NCI-H2227 (cell line): ENCODE results near the gene JPH3.
"Not testable (repeated sequence)": the region's sequence is repeated elsewhere in the genome, so short reads cannot be mapped to it uniquely, and the experiment has no call there.

Source experiments
- DNase-seq: peaks from one replicate; lab custom pipeline; 2025; ENCODE audit not compliant: unreplicated experiment; lab: John Stamatoyannopoulos, UW

The JPH3 gene

DNA sequence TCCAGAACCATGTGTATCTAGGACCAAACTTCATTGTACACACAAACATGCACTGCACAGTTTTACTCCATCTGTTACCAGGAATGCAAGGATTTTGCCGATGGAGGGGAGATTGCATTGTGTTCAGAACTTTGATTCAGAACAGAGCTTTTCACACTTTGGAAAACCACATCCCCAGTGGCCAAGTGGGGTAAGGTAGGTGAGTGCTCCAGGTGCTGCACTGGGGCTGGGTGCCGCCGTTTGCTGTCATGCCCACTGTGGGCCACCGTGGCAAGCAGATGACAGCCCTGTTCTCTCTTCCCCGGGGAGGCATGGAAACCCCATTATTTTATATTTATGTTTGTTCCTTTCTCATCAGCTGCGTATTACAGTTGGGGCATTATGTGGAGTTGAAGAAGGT, 29.3 kb upstream of the JPH3 start:
- DNase-seq, result no peak

DNA sequence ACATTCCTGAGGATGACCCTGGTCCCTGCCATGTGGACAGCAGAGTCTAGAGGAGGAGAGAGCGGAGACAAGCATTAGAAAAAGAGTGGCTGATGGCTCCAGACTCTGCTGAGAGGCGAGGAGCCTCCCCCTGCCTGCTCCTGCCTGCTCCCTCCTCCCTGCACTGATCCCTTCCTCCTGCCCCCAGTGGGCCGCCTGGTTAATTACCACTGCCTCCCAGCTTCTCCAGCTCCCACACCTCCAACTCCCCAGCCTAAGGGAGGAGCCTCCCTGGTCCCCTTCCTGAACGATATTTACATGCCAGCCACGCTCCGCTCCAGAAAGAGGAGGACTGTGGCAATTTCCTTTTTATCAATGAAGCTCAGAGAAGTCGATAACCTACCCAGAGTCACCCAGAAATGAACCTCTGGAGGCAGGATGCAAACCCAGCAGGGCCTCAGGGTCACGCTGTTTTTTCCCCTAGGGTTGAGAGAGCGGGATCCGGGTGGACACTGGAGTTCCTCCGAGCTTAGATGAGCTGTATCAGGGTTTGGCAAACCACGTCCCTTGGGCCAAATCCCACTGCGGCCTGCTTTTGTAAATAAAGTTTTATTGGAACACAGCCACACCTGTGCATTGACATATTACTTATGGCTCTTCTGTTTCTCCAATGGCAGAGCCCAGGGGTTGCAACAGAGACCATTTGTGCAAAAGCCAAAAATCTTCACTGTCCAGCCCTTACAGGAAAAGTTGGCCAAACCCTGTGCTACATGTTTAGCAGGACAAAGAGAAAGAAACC, 27.1 kb upstream of the JPH3 start:
- DNase-seq, result peak; percentile 22

DNA sequence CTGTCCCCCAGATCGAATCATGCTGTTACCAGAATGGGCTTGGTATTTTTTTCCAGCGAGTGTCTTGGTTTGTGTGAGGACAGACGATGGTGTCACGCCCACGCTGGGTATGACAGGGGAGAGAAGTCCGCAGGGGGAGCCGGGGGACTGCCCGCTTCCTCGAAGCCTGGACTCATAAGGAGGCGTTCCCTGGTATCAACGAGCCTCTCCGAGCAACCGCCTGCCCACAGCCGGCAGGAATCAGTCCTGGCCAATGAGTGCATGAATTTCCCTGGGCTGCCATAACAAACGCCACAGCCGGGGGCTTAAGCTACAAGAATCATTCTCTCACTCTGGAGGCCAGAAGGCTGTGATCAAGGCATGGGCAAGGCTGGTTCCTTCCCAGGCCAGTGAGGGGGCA, 26.1 kb upstream of the JPH3 start:
- DNase-seq, result peak; percentile 8

DNA sequence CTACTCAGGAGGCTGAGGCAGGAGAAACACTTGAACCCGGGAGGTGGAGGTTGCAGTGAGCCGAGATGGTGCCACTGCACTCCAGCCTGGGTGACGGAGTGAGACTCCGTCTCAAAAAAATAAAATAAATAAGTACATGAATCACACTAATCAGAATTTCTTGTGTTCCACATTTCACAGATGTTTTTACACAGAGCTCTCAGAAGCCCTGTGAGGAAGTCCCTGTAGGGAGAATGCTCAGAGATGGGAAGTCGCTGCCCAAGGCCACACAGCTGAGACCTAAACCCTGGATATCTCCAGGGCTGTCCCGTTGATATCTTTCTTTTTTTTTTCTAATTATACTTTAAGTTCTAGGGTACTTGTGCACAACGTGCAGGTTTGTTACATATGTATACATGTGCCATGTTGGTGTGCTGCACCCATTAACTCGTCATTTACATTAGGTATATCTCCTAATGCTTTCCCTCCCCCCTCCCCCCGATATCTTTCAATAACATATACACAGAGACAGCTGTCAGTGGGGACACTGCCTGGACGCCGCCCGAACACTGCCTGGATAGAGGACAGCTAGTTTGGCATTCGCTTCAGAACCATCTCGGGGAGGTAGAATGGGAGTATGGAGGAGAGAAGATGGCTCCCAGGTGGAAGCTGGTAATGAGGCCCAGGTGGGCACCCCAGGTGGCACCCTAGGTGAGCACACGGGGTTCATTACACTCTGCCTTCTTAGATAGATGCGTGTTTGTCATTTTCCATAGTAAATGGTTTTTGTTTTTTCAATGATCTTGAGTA, 24.0 kb upstream of the JPH3 start:
- DNase-seq, result not testable (repeated sequence)

DNA sequence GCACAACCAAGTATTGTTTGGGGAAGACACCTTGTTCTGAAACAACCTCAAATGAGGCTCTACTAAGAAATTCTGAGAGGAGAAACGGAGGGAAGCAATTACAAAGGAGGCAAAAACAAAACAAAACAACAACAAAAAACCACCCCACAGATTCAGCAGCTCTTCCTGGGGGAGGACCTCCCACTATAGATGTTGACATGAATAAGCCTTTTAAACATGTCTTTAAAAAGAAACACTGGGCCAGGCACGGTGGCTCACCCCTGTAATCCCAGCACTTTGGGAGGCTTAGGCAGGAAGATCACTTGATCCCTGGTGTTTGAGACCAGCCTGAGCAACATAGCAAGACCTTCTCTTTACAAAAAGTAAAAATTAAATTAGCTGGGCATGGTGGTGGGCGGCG, 22.6 kb upstream of the JPH3 start:
- no peak for DNase-seq

DNA sequence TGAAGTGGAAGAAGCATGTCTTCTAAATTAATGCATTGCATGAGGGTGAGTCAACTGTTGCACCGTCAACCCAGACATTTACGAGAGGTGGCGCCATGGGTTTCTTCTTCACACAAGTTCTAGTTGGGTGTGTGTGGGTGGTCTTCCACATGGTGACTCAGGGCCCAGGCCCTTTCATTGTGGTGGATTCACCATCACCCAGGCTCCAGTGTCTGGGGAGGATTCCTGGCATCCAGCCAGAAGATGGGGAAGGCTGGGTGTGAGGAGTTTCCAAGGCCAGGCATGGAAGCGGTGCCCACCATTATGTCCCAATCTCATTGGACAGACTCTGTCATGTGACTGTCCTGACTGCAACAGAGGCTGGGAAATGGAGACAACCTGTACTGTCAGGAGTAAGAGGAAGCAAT, 21.4 kb upstream of the JPH3 start:
- no peak for DNase-seq

DNA sequence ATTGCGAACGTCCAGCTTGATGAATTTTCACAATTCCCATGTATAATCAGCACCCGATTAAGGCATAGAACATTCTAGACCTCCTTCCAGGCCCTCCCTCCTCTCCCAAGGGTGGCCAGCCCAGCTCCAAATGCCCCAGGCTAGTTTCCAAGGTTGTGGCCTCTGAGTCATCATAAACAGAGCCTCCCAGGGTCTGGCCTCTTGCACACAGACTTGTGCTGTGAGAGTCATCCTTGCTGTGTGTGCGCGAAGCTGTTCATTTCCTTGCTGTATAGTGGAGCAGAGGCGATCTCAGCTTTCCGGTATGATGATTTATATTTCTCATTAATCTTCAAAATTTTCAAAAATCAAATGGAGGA, 20.5 kb upstream of the JPH3 start:
- no peak for DNase-seq

DNA sequence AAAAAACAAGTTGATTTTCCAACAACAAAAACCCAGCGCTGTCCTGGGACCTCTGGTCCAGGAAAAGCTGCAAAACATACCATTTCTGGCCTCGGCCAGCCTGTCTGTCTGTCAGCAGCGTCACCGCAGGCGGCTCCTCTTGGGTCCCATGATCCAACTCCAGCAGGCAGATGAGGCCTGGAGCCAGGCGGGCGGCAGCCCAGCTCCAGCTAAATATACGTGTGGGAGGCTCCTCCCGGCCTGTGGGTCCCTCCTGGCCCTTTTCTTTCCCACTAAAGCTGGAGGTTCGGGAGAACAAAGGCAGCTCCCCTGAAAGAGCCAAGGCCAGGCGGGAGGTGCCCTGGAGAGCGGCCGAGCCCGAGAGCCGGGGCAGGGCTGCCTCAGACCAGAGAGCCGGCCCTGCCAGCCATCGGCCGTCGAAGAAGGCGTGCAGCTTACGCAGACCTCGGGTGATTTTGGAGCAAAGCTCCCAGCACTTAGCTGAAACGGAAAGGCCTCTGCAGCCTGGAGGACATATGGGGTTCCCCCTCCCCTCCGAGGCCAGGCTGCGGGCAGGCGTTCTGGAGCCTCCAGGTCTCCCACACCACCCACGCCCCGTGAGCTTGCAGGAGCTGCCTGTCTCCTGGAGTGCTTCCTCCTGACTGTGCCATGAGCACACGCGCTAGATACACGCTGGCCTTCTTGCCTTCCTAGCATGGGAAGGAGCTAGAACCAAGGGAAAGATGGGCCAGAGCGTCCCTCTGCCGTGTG, 19.9 kb upstream of the JPH3 start:
- DNase-seq, result peak; percentile 6

DNA sequence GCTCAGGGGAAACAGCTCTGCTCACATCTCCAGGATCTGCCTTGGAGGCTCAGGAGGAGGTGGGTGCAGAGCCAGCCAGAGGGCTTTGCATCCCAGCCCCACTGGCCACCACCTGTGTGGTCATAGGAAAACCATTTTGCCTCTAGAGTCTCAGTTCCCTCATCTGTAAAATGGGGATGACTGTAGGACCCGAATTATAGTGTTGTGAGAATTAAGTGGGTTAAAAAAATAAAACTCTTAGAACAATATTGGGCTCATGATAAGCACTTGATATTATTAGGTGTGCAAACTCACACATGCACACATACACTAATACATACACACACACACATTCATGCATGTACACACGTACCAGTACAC, 19.4 kb upstream of the JPH3 start:
- DNase-seq, result no peak

DNA sequence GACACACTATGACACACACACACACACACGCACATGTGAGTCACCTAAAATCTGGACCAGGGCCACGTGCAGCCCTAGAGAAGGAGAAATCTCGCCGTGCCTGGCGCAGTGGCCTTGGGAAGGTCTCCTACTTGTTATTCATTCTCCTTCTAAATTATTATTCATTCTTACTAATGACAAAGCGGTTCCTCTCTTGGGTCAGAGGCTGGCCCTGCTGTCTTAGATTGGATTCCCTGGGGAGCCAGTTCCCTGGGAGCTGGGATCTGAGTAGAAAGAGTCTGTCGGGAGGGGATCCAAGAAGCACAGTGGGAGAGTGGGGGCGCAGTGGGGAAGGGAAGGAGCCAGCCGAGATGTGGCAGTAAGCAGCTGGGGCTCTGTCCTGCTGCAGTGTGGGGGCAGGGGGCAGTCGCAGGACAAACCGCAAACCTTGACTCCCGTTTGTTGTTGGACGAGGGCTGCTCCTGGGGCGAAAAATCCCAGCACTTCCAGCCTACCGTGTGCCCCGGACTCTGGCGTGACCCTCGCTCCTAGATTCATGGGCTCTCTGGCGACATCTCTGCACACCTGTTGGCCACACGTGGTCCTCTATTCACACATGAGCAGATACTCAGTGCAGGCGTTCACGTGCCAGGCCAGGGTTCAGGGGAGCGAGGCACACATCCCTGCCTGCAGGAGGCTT, 18.7 kb upstream of the JPH3 start:
- DNase-seq, result no peak

DNA sequence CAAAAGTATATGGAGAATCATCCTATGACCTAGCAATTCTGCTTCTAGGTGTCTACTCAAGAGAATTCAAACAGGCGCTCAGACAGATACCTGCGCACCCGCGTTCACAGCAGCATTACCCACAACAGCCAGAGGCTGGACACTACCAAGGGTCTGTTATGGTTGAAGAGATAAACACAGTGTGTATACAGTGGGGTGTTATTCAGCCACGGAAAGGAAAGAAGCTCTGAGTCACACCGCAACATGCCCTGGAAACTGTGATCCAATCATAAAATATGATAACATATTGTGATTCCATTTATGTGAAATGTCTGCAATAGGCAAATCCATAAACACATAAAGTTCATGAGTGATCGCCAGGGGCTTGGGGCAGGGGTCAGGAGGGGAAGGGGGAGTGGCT, 18.0 kb upstream of the JPH3 start:
- DNase-seq, result no peak

DNA sequence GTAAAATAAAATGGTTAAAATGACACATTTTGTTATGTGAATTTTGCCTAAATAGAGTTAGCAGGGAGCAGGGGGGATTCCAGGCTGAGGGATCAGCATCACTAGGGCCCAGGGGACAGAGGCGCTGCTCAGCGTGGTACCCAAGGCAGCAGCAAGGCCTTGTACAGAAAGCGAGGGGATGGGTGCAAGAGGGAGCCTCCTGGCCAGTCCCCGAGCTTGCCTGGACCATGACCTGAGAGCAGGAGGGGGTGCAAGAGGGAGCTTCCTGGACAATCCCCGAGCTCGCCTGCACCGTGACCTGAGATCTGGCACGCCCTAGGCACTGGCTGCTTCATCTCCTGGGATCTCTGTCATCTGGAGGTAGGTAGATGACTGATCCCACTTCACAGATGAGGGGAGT, 17.3 kb upstream of the JPH3 start:
- DNase-seq, result no peak

DNA sequence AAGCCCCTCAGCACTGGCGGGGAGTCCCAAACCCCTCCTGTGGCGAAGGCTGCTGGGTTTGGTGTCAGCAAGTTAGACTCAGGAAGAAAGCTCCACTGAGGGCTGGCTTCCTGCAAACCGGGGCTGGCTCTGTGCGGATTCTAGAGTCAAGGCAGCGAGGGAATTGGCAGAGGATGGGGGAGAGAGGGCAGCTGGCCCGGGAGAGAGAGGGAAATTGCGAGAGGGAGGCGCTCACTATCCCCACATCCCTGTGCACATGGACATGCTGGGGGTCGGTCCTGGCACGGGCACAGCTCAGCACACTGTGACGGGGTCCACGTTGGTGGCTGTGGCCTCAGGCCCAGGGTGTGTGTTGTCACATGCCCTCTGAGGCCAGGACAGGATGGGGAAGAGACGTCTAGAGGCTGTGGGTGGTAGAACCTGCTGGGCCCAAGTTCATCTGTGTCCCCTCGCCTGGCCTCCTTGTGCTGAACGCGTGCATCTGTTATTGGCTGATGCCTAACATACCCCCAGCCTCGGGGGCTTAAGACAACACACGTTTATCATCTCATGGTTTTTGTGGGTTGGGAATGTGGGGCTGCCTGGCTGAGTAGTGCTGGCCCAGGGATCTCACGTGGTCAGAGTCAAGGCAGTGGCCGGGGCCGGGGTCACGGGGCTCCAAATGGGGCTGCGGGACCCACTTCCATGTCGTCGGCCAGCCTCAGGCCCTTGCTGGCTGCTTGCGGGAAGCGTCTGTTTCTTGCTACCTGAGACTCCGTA, 16.7 kb upstream of the JPH3 start:
- no peak for DNase-seq

DNA sequence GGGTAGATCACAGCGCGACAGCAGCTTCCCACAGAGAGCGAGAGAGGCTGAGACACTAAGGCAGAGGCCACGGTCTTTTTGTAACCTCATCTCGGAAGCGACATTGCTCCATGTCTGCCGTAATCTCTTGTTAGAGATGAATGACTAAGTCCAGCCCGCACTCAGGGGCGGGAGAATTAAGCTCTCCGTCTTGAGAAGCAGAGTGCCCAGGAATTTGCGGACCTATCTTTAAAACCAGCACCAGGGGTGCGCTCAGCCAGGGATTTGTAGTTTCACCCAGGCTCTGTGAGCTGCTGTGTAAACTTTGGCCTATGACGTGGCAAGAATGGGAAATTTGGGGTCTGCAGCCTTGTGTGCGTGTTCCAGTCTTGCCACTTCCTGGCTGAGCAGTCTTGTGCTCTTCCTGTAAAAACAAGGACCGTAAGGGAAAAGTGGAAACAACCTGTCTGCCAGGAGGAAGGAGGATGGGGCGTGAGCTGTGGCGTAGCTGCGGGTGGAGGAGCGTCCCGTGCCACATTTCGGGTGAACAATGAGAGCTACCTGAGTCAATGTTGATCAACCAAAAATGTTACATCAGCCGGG, 16.0 kb upstream of the JPH3 start:
- no peak for DNase-seq

DNA sequence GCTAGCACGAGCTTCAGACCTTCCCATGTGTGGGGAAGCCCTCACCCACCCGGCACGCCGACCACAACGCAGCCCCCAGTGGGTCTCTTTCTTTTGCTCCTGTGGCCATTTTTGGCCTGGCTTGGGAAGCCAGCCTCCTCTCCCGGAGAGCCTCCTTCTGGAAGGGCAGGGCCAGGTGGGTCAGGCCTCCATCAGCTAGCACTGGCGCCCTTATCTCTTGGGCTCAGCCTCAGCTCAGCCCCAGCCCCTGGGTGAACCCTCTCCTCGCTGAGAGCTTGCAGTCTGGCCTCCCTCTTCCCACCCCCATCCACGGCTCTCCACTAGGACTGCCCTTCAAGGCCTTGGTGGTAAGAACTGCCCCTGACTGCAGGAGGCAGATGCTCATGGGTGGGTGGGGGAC, 14.7 kb upstream of the JPH3 start:
- no peak for DNase-seq

DNA sequence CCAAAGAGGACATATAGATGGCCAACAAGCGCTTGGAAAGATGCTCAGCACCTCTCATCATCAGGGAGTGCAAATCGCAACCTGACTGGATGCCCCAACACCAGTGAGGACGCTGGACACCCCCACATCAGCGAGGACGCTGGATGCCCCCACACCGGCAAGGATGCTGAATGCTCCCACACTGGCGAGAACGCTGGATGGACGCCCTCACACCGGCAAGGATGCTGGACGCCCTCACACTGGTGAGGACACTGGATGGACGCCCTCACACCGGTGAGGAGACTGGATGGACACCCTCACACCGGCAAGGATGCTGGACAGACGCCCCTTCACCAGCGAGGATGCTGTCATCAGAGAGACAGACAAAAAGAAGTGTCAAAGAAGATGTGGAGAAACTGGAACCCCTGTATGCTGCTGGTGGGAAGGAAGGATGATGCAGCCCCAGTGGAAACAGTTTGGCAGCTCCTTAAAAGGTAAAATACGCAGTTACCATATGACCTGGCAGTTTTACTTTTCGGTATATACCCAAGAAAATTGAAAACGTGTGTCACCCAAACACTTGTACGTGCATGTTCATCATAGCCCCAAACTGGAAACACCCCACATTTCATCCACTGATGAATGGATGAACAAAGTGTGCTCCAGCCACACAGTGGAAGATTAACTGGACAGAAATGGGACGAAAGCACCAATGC, 10.1 kb upstream of the JPH3 start:
- no peak for DNase-seq

DNA sequence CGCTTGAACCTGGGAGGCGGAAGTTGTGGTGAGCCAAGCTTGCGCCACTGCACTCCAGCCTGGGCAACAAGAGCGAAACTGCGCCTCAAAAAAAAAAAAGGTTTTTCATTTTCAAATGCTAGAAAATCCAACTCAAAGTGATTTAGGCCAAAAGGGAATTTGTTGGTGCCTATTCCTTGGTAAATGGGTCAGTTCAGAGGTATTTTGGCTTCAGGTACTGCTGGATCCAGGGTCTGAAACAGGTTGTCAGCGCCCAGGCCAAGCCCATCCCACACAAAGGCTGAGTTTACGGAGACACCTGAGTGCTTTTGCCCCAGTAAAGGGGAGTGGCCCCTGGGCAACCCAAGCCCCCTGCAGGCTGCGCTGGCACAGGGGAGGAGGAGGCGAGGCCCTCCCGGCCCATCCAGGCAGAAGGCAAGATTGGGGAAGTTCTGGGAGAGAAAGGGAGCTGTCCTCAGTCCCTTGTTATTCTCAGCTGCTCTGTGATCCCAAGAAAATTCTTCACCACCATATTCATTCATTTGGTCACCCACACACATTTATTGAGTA, 8.5 kb upstream of the JPH3 start:
- DNase-seq, result no peak

DNA sequence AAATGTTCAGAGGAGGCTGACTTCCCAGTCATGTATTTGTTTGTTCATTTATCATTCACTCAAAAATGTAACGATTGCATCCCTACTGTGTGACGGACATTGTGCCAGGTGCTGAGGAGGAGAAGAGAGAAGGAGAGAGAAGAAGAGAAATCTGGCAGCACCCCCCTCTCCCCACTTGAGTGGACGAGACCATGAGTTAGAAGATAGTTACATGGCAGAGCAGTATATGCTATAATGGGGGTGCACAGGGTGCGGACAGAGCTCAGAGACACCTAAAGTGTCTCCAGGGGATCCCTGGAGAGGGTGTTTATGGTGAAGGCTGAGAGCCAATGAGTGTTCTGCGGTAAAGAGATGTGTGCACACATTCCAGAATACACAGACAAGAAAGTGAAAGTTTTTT, 6.6 kb upstream of the JPH3 start:
- no peak for DNase-seq

DNA sequence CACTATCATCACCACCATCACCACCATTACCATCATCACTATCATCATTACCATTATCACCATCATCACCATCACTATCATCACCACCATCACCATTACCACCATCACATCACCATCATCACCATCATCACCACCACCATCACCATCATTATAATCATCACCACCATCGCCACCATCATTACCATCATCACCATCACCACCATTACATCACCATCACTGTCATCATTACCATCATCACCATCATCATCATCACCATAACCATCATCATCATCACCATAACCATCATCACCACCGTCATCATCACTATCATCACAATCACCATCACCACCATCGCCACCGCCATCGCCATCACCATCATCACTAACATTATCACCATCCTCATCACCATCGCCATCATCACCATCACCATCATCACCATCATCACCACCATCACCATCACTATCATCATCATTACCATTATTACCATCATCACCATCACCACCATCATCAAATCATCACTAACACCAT, 4.9 kb upstream of the JPH3 start:
- no peak for DNase-seq
